Urinary bladder (tissue), 4 donors: ENCODE data around the gene DLX5. TPM values are rescaled to one million over a fixed set of nuclear protein-coding genes. Genes with fewer than 3 reads are reported as not detected.

Experiments used
- DNase-seq: peaks from one replicate; pipeline ENCODE4 v3.0.0-alpha.2; 2015; ENCODE audit errors: extremely low spot score
- H3K27ac ChIP-seq: one replicate; pipeline ENCODE4 v1.5.1; 2013; ENCODE audit warnings: low read depth, mild to moderate bottlenecking, moderate library complexity
- H3K36me3 ChIP-seq: one replicate; pipeline ENCODE4 v1.6.1; 2013; ENCODE audit warnings: mild to moderate bottlenecking, moderate library complexity; ENCODE audit not compliant: insufficient read depth
- H3K4me1 ChIP-seq: one replicate; pipeline ENCODE4 v1.6.1; 2013; ENCODE audit warnings: mild to moderate bottlenecking, moderate library complexity; ENCODE audit not compliant: insufficient read depth
- H3K4me3 ChIP-seq: one replicate; pipeline ENCODE4 v1.5.1; 2013; ENCODE audit warnings: low read depth, low read length
- WGBS: extraction: QIAGEN DNeasy Blood & Tissue Kit; methylation state at CpG from one replicate; pipeline ENCODE4 v1.1.7; 2013; 5-methylcytosine and 5-hydroxymethylcytosine counted together
- polyA plus RNA-seq: library from polyadenylated mRNA; stranded (reverse); fragments of 200-250 nt; gene quantifications from one replicate; pipeline ENCODE4 v1.2.3, GENCODE V29; 2013
- total RNA-seq: library from RNA; depleted of rRNA; stranded (reverse); fragments of >200 nt; gene quantifications from one replicate; pipeline ENCODE4 v1.2.3, GENCODE V29; 2014
- donor health status: healthy with polysubstance abuse.
- donor health status: healthy.

Gene DLX5
- total and polyA plus RNA-seq, 2 donors: 0.20 to 0.74 TPM

GRCh38 chr7:97005183-97006054, 19.2 kb downstream of the DLX5 start, which contains the start of gene DLX6:
DLX6 (plus strand) TSS chr7:97005553; CDS start chr7:97005978, 425 bp downstream.
- peak; percentile 52 for DNase-seq
- H3K4me1 ChIP-seq: peaks cover 2% of the 10 kb centered on the region
- peak within 1 kb of the TSS; percentile 35 for H3K27ac ChIP-seq
- WGBS: 1% methylated on average over 44 of the region's 44 CpGs
- H3K4me3 ChIP-seq: peak within 1 kb of the TSS; percentile 26
- H3K36me3 ChIP-seq: no peaks in the 10 kb centered on the region

- 6% methylated on average over 20 of the region's 20 CpGs for WGBS
- Histone ChIP-seq H3K4me3 (peak overlapping the region; percentile 19), H3K4me1 (peaks cover 2% of the 10 kb centered on the region), H3K36me3 (no peaks in the 10 kb centered on the region), H3K27ac (no peak overlapping the region)
- no peak for DNase-seq
Observed at GRCh38 chr7:97004247-97005182, 20.1 kb downstream of the DLX5 start.

- no peak overlapping the region for H3K27ac ChIP-seq
- WGBS: 6% methylated on average over 49 of the region's 49 CpGs
- H3K4me3 ChIP-seq: no peak overlapping the region
- H3K36me3 ChIP-seq: no peaks in the 10 kb centered on the region
- peaks cover 2% of the 10 kb centered on the region for H3K4me1 ChIP-seq
- no peak for DNase-seq
Observed at GRCh38 chr7:97003262-97004246, 21.1 kb downstream of the DLX5 start.

GRCh38 chr7:97002555-97003261, 21.9 kb downstream of the DLX5 start:
- WGBS: 10% methylated on average over 22 of the region's 22 CpGs
- no peak for DNase-seq
- Histone ChIP-seq H3K36me3 (no peaks in the 10 kb centered on the region), H3K4me3 (no peak overlapping the region), H3K27ac (no peak overlapping the region), H3K4me1 (peaks cover 2% of the 10 kb centered on the region)

- H3K36me3 ChIP-seq: no peaks in the 10 kb centered on the region
- peaks cover 2% of the 10 kb centered on the region for H3K4me1 ChIP-seq
- H3K27ac ChIP-seq: no peak overlapping the region
- no peak for DNase-seq
- no peak overlapping the region for H3K4me3 ChIP-seq
- WGBS: 31% methylated on average over 39 of the region's 39 CpGs
Observed at GRCh38 chr7:97001656-97002554, 22.7 kb downstream of the DLX5 start.

- Histone ChIP-seq H3K27ac (no peak overlapping the region), H3K4me1 (peaks cover 2% of the 10 kb centered on the region), H3K36me3 (no peaks in the 10 kb centered on the region), H3K4me3 (no peak overlapping the region)
- no peak for DNase-seq
- WGBS: 23% methylated on average over 3 of the region's 3 CpGs
Observed at GRCh38 chr7:97001221-97001620, 23.4 kb downstream of the DLX5 start.

GRCh38 chr7:96998744-96999143, 25.9 kb downstream of the DLX5 start:
- DNase-seq: no peak
- H3K36me3 ChIP-seq: no peaks in the 10 kb centered on the region
- 3% methylated on average over 14 of the region's 14 CpGs for WGBS
- no peak overlapping the region for H3K27ac ChIP-seq
- no peaks in the 10 kb centered on the region for H3K4me1 ChIP-seq
- H3K4me3 ChIP-seq: no peak overlapping the region

- 6% methylated on average over 11 of the region's 11 CpGs for WGBS
- H3K36me3 ChIP-seq: no peaks in the 10 kb centered on the region
- DNase-seq: no peak
Observed at GRCh38 chr7:96998333-96998732, 26.3 kb downstream of the DLX5 start.

GRCh38 chr7:96997512-96998032, 27.1 kb downstream of the DLX5 start:
- Histone ChIP-seq H3K36me3 (no peaks in the 10 kb centered on the region), H3K4me3 (no peak overlapping the region), H3K4me1 (no peaks in the 10 kb centered on the region), H3K27ac (no peak overlapping the region)
- DNase-seq: no peak
- 7% methylated on average over 23 of the region's 23 CpGs for WGBS

More at GRCh38 chr7:96998333-96998732, 26.3 kb downstream of the DLX5 start:
- Histone ChIP-seq H3K27ac (no peak overlapping the region), H3K4me3 (no peak overlapping the region), H3K4me1 (no peaks in the 10 kb centered on the region)

- Histone ChIP-seq H3K27ac (no peak overlapping the region), H3K4me1 (no peaks in the 10 kb centered on the region), H3K36me3 (no peaks in the 10 kb centered on the region), H3K4me3 (no peak overlapping the region)
- DNase-seq: no peak
- 4% methylated on average over 14 of the region's 14 CpGs for WGBS
Observed at GRCh38 chr7:96996958-96997511, 27.6 kb downstream of the DLX5 start.
